GM21737 (cell line): ENCODE data around the gene STPG2.

Experiments
- ATAC-seq: cut with Tn5 transposase; IDR thresholded peaks from one replicate; pipeline ENCODE4 v1.9.1; 2021; ENCODE audit warnings: mild to moderate bottlenecking, moderate library complexity; ENCODE audit not compliant: unreplicated experiment

STPG2 gene

GRCh38 chr4:98094118-98094517 is 49.2 kb downstream of the STPG2 start:
- no peak for ATAC-seq

GRCh38 chr4:98093662-98094061 is 49.6 kb downstream of the STPG2 start:
- ATAC-seq, result no peak

GRCh38 chr4:98092833-98093439 is 50.3 kb downstream of the STPG2 start:
- no peak for ATAC-seq

- ATAC-seq, result no peak
Measured at GRCh38 chr4:98081936-98082335, 61.3 kb downstream of the STPG2 start.

GRCh38 chr4:98068495-98068894 is 74.8 kb downstream of the STPG2 start:
- ATAC-seq, result no peak

GRCh38 chr4:98055800-98056501 is 87.3 kb downstream of the STPG2 start:
- ATAC-seq, result no peak

GRCh38 chr4:98046665-98047064 is 96.6 kb downstream of the STPG2 start:
- no peak for ATAC-seq

GRCh38 chr4:98030059-98030458 is 113.2 kb downstream of the STPG2 start:
- no peak for ATAC-seq

- ATAC-seq, result no peak
Measured at GRCh38 chr4:98027827-98028226, 115.4 kb downstream of the STPG2 start.

- ATAC-seq, result no peak
Measured at GRCh38 chr4:98026362-98026761, 116.9 kb downstream of the STPG2 start.

- no peak for ATAC-seq
Measured at GRCh38 chr4:98006814-98007412, 136.4 kb downstream of the STPG2 start.

- no peak for ATAC-seq
Measured at GRCh38 chr4:98006060-98006459, 137.2 kb downstream of the STPG2 start.

GRCh38 chr4:98000940-98001339 is 142.3 kb downstream of the STPG2 start:
- ATAC-seq, result no peak

GRCh38 chr4:97998203-97998602 is 145.1 kb downstream of the STPG2 start:
- ATAC-seq, result no peak

- no peak for ATAC-seq
Measured at GRCh38 chr4:97994765-97995465, 148.4 kb downstream of the STPG2 start.

- ATAC-seq, result no peak
Measured at GRCh38 chr4:97990409-97990808, 152.9 kb downstream of the STPG2 start.

GRCh38 chr4:97987019-97987648 is 156.1 kb downstream of the STPG2 start:
- ATAC-seq, result no peak

- ATAC-seq, result no peak
Measured at GRCh38 chr4:97984545-97985131, 158.6 kb downstream of the STPG2 start.

- ATAC-seq, result no peak
Measured at GRCh38 chr4:97978791-97979488, 164.3 kb downstream of the STPG2 start.
